Mucosa of descending colon (tissue), 3 donors: ENCODE results near the gene LRRC49. TPM values are rescaled to one million over a fixed set of nuclear protein-coding genes. Genes with fewer than 3 reads are reported as not detected.
"Not testable (repeated sequence)": the region's sequence is repeated elsewhere in the genome, so short reads cannot be mapped to it uniquely, and the experiment has no call there.

Experiments used
- ATAC-seq: fragments of 200-7000 bp; cut with Tn5 transposase; one replicate; pipeline ENCODE4 v1.9.1; 2020; ENCODE audit warnings: mild to moderate bottlenecking, moderate library complexity
- DNase-seq, 3 donors: peaks; one replicate each; pipeline ENCODE4 v3.0.0-alpha.2; 2020
- H3K36me3 ChIP-seq: fragments of 200-600 bp; one replicate; pipeline ENCODE4 v1.8.0; 2021; ENCODE audit warnings: low read depth, mild to moderate bottlenecking
- H3K4me1 ChIP-seq: fragments of 200-600 bp; one replicate; pipeline ENCODE4 v1.8.0; 2021; ENCODE audit warnings: low read depth, mild to moderate bottlenecking
- H3K4me3 ChIP-seq: fragments of 200-600 bp; one replicate; pipeline ENCODE4 v1.8.0; 2021; ENCODE audit warnings: mild to moderate bottlenecking
- H3K9me3 ChIP-seq: fragments of 200-600 bp; one replicate; pipeline ENCODE4 v1.8.0; 2021; ENCODE audit warnings: mild to moderate bottlenecking
- CTCF ChIP-seq: fragments of 200-600 bp; IDR thresholded peaks from one replicate; pipeline ENCODE4 v1.8.0; 2022; ENCODE audit warnings: antibody characterized with exemption, mild to moderate bottlenecking
- intact Hi-C, 2 donors: fragments of 100-400 bp; cut with DNase I in 1 of 2; cut with micrococcal nuclease in 1 of 2; formaldehyde crosslinking; loops; one replicate each; pipeline versions ENCODE4 v1.11.0 to v1.11.1; 2022; cut with DNase I, micrococcal nuclease
- total RNA-seq, 3 donors: library from RNA; stranded (reverse); fragmentation: NEBNext Ultra II Directional in 2 of 3; extraction: Animal tissue kit (Norgen Biotek cat#: 25700) in 2 of 3; gene quantifications; one replicate each; pipeline versions ENCODE4 v1.2.1 to v1.2.4, GENCODE V29; 2021 to 2023
- donor health status: DM: no; HTN: no; CAD: no; lungs with moderate emphysema.
- donor health status: DM: no; HTN: no; CAD: no.
- donor health status: DM: no; HTN: yes; CAD: no.

LRRC49 gene
- total RNA-seq, 3 donors from 2014 or later = 2.7 to 5.7 (median 4.7) TPM

GRCh38 chr15:70920981-70921696, 28.5 kb downstream of the LRRC49 start:
- no peak for ATAC-seq
- H3K36me3 ChIP-seq = no peaks in the 10 kb centered on the region
- H3K4me1 ChIP-seq = no peaks in the 10 kb centered on the region

GRCh38 chr15:70922119-70922518, 29.5 kb downstream of the LRRC49 start:
- TF ChIP-seq CTCF = no peak
- H3K9me3 ChIP-seq = no peaks in the 10 kb centered on the region
- intact Hi-C loops = no loop called here
- no peaks in the 10 kb centered on the region for H3K36me3 ChIP-seq
- H3K4me3 ChIP-seq = no peak overlapping the region
- ATAC-seq (no peak), DNase-seq (no peak)
- H3K4me1 ChIP-seq = no peaks in the 10 kb centered on the region

More at GRCh38 chr15:70920981-70921696, 28.5 kb downstream of the LRRC49 start:
- intact Hi-C loops = no loop called here
- no peak for DNase-seq
- TF ChIP-seq CTCF = no peak
- no peaks in the 10 kb centered on the region for H3K9me3 ChIP-seq
- H3K4me3 ChIP-seq = no peak overlapping the region

GRCh38 chr15:70923311-70924080, 30.9 kb downstream of the LRRC49 start:
- ATAC-seq (no peak), DNase-seq (no peak)
- no peak for TF ChIP-seq CTCF
- intact Hi-C loops = no loop called here
- Histone ChIP-seq H3K36me3 (no peaks in the 10 kb centered on the region), H3K4me3 (no peak overlapping the region), H3K4me1 (no peaks in the 10 kb centered on the region), H3K9me3 (no peaks in the 10 kb centered on the region)

GRCh38 chr15:70926914-70927313, 34.3 kb downstream of the LRRC49 start:
- H3K4me3 ChIP-seq, H3K9me3 ChIP-seq, H3K36me3 ChIP-seq, ATAC-seq, intact Hi-C loops, H3K4me1 ChIP-seq, DNase-seq: not testable (repeated sequence)

GRCh38 chr15:70931821-70932220, 39.2 kb downstream of the LRRC49 start:
- DNase-seq (no peak), ATAC-seq (no peak)
- H3K36me3 ChIP-seq = no peaks in the 10 kb centered on the region
- TF ChIP-seq CTCF = no peak
- H3K9me3 ChIP-seq = no peaks in the 10 kb centered on the region
- no peak overlapping the region for H3K4me3 ChIP-seq
- no peaks in the 10 kb centered on the region for H3K4me1 ChIP-seq
- intact Hi-C loops = no loop called here

- DNase-seq (no peak), ATAC-seq (no peak)
- intact Hi-C loops = no loop called here
- Histone ChIP-seq H3K4me3 (no peak overlapping the region), H3K4me1 (no peaks in the 10 kb centered on the region), H3K9me3 (no peaks in the 10 kb centered on the region), H3K36me3 (no peaks in the 10 kb centered on the region)
- no peak for TF ChIP-seq CTCF
Observed at GRCh38 chr15:70932397-70932796, 39.8 kb downstream of the LRRC49 start.
